ENCODE measurements around the gene WNT3. TPM values are rescaled to one million over a fixed set of nuclear protein-coding genes. Genes with fewer than 3 reads are reported as not detected.

Gene WNT3
- total RNA-seq, 1 donor from 2014 or later, result 2.0 TPM

- H3K4me1 Mint-ChIP-seq (ENCODE audit: unreplicated experiment), result peaks cover 12% of the 10 kb centered on the region
- no peak overlapping the region for H3K4me3 Mint-ChIP-seq (ENCODE audit: unreplicated experiment)
- H3K27me3 Mint-ChIP-seq (ENCODE audit: unreplicated experiment), result no peaks in the 10 kb centered on the region
- no peak overlapping the region for H3K27ac Mint-ChIP-seq (ENCODE audit: unreplicated experiment)
- H3K9me3 Mint-ChIP-seq (ENCODE audit: unreplicated experiment), result no peaks in the 10 kb centered on the region
- peaks cover 6% of the 10 kb centered on the region for H3K36me3 Mint-ChIP-seq (ENCODE audit: unreplicated experiment)
- DNase-seq (ENCODE audit: extremely low spot score, unreplicated experiment), result no peak
- TF ChIP-seq CTCF (IDR thresholded peaks at IDR 0.05), result no peak
Observed at GRCh38 chr17:46737326-46737725, 81.2 kb downstream of the WNT3 start.

GRCh38 chr17:46736100-46736499 is 82.4 kb downstream of the WNT3 start:
- H3K27ac Mint-ChIP-seq (ENCODE audit: unreplicated experiment), result no peak overlapping the region
- peaks cover 9% of the 10 kb centered on the region for H3K36me3 Mint-ChIP-seq (ENCODE audit: unreplicated experiment)
- no peaks in the 10 kb centered on the region for H3K27me3 Mint-ChIP-seq (ENCODE audit: unreplicated experiment)
- no peak overlapping the region for H3K4me3 Mint-ChIP-seq (ENCODE audit: unreplicated experiment)
- peaks cover 7% of the 10 kb centered on the region for H3K4me1 Mint-ChIP-seq (ENCODE audit: unreplicated experiment)
- TF ChIP-seq CTCF (IDR thresholded peaks at IDR 0.05), result no peak
- no peaks in the 10 kb centered on the region for H3K9me3 Mint-ChIP-seq (ENCODE audit: unreplicated experiment)
- no peak for DNase-seq (ENCODE audit: extremely low spot score, unreplicated experiment)

GRCh38 chr17:46733837-46734475 is 84.5 kb downstream of the WNT3 start:
- Mint-ChIP-seq H3K27me3 (ENCODE audit: unreplicated experiment) (no peaks in the 10 kb centered on the region), H3K9me3 (ENCODE audit: unreplicated experiment) (no peaks in the 10 kb centered on the region), H3K27ac (ENCODE audit: unreplicated experiment) (no peak overlapping the region), H3K4me3 (ENCODE audit: unreplicated experiment) (no peak overlapping the region), H3K4me1 (ENCODE audit: unreplicated experiment) (peaks cover 5% of the 10 kb centered on the region), H3K36me3 (ENCODE audit: unreplicated experiment) (peaks cover 20% of the 10 kb centered on the region)
- no peak for TF ChIP-seq CTCF (IDR thresholded peaks at IDR 0.05)
- DNase-seq (ENCODE audit: extremely low spot score, unreplicated experiment), result no peak

- H3K36me3 Mint-ChIP-seq (ENCODE audit: unreplicated experiment), result peaks cover 20% of the 10 kb centered on the region
- H3K27ac Mint-ChIP-seq (ENCODE audit: unreplicated experiment), result no peak overlapping the region
- no peak overlapping the region for H3K4me3 Mint-ChIP-seq (ENCODE audit: unreplicated experiment)
- H3K9me3 Mint-ChIP-seq (ENCODE audit: unreplicated experiment), result no peaks in the 10 kb centered on the region
- no peak for TF ChIP-seq CTCF (IDR thresholded peaks at IDR 0.05)
- no peaks in the 10 kb centered on the region for H3K27me3 Mint-ChIP-seq (ENCODE audit: unreplicated experiment)
- peaks cover 5% of the 10 kb centered on the region for H3K4me1 Mint-ChIP-seq (ENCODE audit: unreplicated experiment)
- DNase-seq (ENCODE audit: extremely low spot score, unreplicated experiment), result no peak
Observed at GRCh38 chr17:46732754-46733398, 85.6 kb downstream of the WNT3 start.

- Mint-ChIP-seq H3K4me1 (ENCODE audit: unreplicated experiment) (peaks cover 5% of the 10 kb centered on the region), H3K9me3 (ENCODE audit: unreplicated experiment) (no peaks in the 10 kb centered on the region), H3K4me3 (ENCODE audit: unreplicated experiment) (no peak overlapping the region), H3K27me3 (ENCODE audit: unreplicated experiment) (no peaks in the 10 kb centered on the region), H3K27ac (ENCODE audit: unreplicated experiment) (no peak overlapping the region), H3K36me3 (ENCODE audit: unreplicated experiment) (peaks cover 20% of the 10 kb centered on the region)
- no peak for DNase-seq (ENCODE audit: extremely low spot score, unreplicated experiment)
- no peak for TF ChIP-seq CTCF (IDR thresholded peaks at IDR 0.05)
Observed at GRCh38 chr17:46732160-46732559, 86.3 kb downstream of the WNT3 start.
